Stimulated activated CD4-positive, alpha-beta T cell treated with anti-CD3 and anti-CD28 coated beads, Interleukin-15, amount 100 ng/mL, for 48 hours (primary cell): Measurements from ENCODE around the gene ZMYND8.
A peak's percentile ranks its signal among the peaks of the same experiment; 100 is the strongest.
"Not testable (repeated sequence)": the region's sequence is repeated elsewhere in the genome, so short reads cannot be mapped to it uniquely, and the experiment has no call there.

Experiments
- DNase-seq, 2 donors: peaks; one replicate each; pipeline ENCODE4 v3.0.0-alpha.2; 2020; ENCODE audit warnings: low read depth in 2 of 2

Gene ZMYND8

GRCh38 chr20:47370850-47371782 lies 14.6 kb upstream of the ZMYND8 start:
- no peak for DNase-seq

- no peak for DNase-seq
Observed at GRCh38 chr20:47370214-47370613, 13.7 kb upstream of the ZMYND8 start.

GRCh38 chr20:47368301-47368700 lies 11.8 kb upstream of the ZMYND8 start:
- no peak for DNase-seq

GRCh38 chr20:47366301-47366700 lies 9.8 kb upstream of the ZMYND8 start:
- DNase-seq = not testable (repeated sequence)

GRCh38 chr20:47365023-47365764 lies 8.7 kb upstream of the ZMYND8 start:
- DNase-seq = no peak

GRCh38 chr20:47362361-47363219 lies 6.1 kb upstream of the ZMYND8 start:
- DNase-seq = no peak

GRCh38 chr20:47361057-47361915 lies 4.8 kb upstream of the ZMYND8 start:
- no peak for DNase-seq

- DNase-seq = no peak
Observed at GRCh38 chr20:47360297-47361056, 4.0 kb upstream of the ZMYND8 start.

- DNase-seq = no peak
Observed at GRCh38 chr20:47359530-47360296, 3.2 kb upstream of the ZMYND8 start.

- no peak for DNase-seq
Observed at GRCh38 chr20:47358672-47359529, 2.4 kb upstream of the ZMYND8 start.

- no peak for DNase-seq
Observed at GRCh38 chr20:47358039-47358671, 1.7 kb upstream of the ZMYND8 start.

GRCh38 chr20:47357296-47358038 lies 968 bp upstream of the ZMYND8 start:
- peak; percentile 41 to 47 for DNase-seq

GRCh38 chr20:47356220-47356525 lies 326 bp downstream of the ZMYND8 start:
- no peak for DNase-seq

- DNase-seq = no peak
Observed at GRCh38 chr20:47355489-47356219, 845 bp downstream of the ZMYND8 start.

- no peak for DNase-seq
Observed at GRCh38 chr20:47354714-47355488, 1.6 kb downstream of the ZMYND8 start.

- no peak for DNase-seq
Observed at GRCh38 chr20:47354464-47354713, 2.1 kb downstream of the ZMYND8 start.
